ENCODE results near the gene KRT28. TPM values are rescaled to one million over a fixed set of nuclear protein-coding genes. Genes with fewer than 3 reads are reported as not detected.
A peak's percentile ranks its signal among the peaks of the same experiment; 100 is the strongest.

Gene KRT28
- total and polyA plus RNA-seq, 8 donors = not detected

DNA sequence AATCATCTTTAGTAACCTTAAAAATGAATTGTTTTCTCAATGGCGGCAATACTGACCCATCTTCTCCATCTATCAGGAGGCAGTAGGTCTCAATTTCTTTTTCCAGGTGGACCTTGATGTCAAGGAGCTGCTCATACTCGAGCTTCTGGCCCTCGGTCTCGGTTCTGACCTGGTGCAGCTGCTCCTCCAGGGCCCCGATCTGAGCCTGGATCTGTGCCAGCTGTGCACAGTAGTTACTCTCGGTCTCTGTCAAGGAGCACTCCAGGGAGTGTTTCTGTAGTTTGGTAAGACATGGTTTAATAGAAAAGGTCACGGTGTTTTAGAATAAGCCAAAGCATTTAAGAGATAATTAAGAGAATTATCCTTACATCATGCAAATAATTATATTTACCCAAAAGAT is 22.3 kb downstream of the KRT28 start:
- no peak overlapping the region for H3K4me3 ChIP-seq
- intact Hi-C loops (cut with DNase I; ENCODE audit: low total_unique reads) = no loop called here
- H3K36me3 ChIP-seq = no peaks in the 10 kb centered on the region
- WGBS, 5 donors = 61 to 77% (median 69%) methylated on average over 7 of the region's 7 CpGs
- no peak for DNase-seq
- H3K27ac ChIP-seq = no peak overlapping the region
- no peaks in the 10 kb centered on the region for H3K4me1 ChIP-seq
- H3K27me3 ChIP-seq = peaks cover 0 to 66% (median 9%) of the 10 kb centered on the region in 3 donors
- no peaks in the 10 kb centered on the region for H3K9me3 ChIP-seq
- TF ChIP-seq POLR2A (IDR thresholded peaks at IDR 0.05) (no peak), EP300 (IDR thresholded peaks at IDR 0.05) (no peak), POLR2AphosphoS5 (IDR thresholded peaks at IDR 0.05) (no peak)
- TF ChIP-seq, protein P1, sequence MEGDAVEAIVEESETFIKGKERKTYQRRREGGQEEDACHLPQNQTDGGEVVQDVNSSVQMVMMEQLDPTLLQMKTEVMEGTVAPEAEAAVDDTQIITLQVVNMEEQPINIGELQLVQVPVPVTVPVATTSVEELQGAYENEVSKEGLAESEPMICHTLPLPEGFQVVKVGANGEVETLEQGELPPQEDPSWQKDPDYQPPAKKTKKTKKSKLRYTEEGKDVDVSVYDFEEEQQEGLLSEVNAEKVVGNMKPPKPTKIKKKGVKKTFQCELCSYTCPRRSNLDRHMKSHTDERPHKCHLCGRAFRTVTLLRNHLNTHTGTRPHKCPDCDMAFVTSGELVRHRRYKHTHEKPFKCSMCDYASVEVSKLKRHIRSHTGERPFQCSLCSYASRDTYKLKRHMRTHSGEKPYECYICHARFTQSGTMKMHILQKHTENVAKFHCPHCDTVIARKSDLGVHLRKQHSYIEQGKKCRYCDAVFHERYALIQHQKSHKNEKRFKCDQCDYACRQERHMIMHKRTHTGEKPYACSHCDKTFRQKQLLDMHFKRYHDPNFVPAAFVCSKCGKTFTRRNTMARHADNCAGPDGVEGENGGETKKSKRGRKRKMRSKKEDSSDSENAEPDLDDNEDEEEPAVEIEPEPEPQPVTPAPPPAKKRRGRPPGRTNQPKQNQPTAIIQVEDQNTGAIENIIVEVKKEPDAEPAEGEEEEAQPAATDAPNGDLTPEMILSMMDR (IDR thresholded peaks at IDR 0.05) = no peak

DNA sequence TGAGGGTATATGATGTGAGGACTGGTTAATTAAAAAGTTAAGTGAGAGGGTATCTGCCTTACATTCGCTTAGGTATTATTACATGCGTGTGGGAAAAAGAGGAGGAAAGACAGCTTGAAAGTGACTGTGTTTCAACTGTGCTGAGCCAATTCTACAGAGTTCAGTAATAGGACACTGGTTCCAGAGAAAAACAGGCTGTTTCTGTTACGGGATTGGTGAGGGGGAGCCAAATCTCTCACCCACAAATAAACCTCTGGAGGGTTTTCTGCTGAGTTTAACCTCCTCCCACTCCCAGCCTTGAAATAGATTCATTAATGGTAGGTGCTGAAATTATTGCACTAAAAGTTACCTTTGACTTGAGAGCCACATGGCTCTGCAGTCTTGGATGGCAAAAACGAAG is 23.8 kb downstream of the KRT28 start:
- Histone ChIP-seq H3K4me3 (no peak overlapping the region), H3K36me3 (no peaks in the 10 kb centered on the region), H3K27ac (no peak overlapping the region), H3K4me1 (no peaks in the 10 kb centered on the region), H3K27me3 (peaks cover 0 to 62% (median 9%) of the 10 kb centered on the region in 3 donors), H3K9me3 (no peaks in the 10 kb centered on the region)
- intact Hi-C loops (cut with DNase I; ENCODE audit: low total_unique reads) = no loop called here
- TF ChIP-seq, protein P1 (IDR thresholded peaks at IDR 0.05) = no peak
- 72 to 82% (median 76%) methylated on average over 4 of the region's 4 CpGs for WGBS, 5 donors
- peak in 1 of 2 donors; percentile 19 for DNase-seq

DNA sequence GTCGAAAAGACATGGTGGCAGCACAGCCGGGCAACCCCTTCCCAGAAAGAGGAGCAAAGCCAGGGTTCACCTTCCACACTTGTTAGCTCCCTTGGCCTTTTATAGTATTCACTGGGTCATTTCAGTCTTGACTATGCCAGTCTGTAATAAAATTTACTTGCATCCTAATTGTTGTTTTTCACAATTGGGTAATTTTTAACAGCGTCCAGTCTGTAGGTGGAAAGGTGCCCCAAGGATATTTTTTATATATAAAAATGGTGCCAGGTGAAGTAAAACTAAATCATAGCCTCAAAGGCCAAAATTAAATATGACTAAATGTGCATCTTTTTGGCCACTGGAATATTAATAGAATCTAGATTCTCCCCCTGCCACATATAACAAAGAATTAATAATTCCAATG is 27.7 kb downstream of the KRT28 start, which contains the start of gene KRT26:
TSS of gene KRT26 (minus strand) at position 101 of the 400 bp plus-strand sequence. CDS start at position 13, 88 bp downstream.
- Histone ChIP-seq H3K9me3 (no peaks in the 10 kb centered on the region), H3K4me1 (no peaks in the 10 kb centered on the region), H3K4me3 (no peak within 1 kb of the TSS), H3K27me3 (peaks cover 0 to 34% (median 0%) of the 10 kb centered on the region in 3 donors), H3K36me3 (no peaks in the 10 kb centered on the region), H3K27ac (no peak within 1 kb of the TSS)
- TF ChIP-seq EP300 (IDR thresholded peaks at IDR 0.05) = no peak
- no peak for TF ChIP-seq POLR2A (IDR thresholded peaks at IDR 0.05)
- no peak for TF ChIP-seq POLR2AphosphoS5 (IDR thresholded peaks at IDR 0.05)
- TF ChIP-seq, protein P1 (IDR thresholded peaks at IDR 0.05) = no peak
- intact Hi-C loops (cut with DNase I; ENCODE audit: low total_unique reads) = no loop called here
- no peak for DNase-seq
- WGBS, 5 donors = 89 to 93% (median 92%) methylated on average over 3 of the region's 3 CpGs

DNA sequence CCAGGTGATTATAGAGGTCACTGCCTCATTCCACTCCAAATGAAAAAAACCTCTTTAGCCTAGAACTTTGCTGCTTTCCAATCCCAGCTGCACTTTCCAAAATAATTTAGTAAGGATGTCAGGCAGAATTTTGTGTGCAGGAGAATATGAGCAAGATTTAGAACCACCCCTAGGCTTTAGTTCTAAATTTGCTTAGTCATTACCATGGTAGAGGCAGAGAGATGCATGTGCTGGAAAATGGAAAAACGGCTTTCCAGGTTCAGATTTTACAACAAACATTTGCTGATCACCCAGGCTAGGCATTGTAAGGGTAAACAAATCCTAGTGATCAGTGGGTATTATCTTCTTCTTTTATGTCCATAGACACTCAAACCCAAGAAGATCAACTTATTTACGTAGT is 34.1 kb downstream of the KRT28 start:
- H3K4me3 ChIP-seq = no peak overlapping the region
- DNase-seq = no peak
- intact Hi-C loops (cut with DNase I; ENCODE audit: low total_unique reads) = no loop called here
- H3K9me3 ChIP-seq = peaks cover 5 to 37% (median 28%) of the 10 kb centered on the region in 4 donors
- no peak overlapping the region for H3K27ac ChIP-seq
- WGBS, 5 donors = 79 to 85% (median 81%) methylated on average over 2 of the region's 2 CpGs
- no peak for TF ChIP-seq POLR2AphosphoS5 (IDR thresholded peaks at IDR 0.05)
- no peak for TF ChIP-seq EP300 (IDR thresholded peaks at IDR 0.05)
- TF ChIP-seq, protein P1 (IDR thresholded peaks at IDR 0.05) = no peak
- TF ChIP-seq POLR2A (IDR thresholded peaks at IDR 0.05) = no peak
- peaks cover 0 to 15% (median 0%) of the 10 kb centered on the region in 3 donors for H3K27me3 ChIP-seq
- no peaks in the 10 kb centered on the region for H3K36me3 ChIP-seq
- no peaks in the 10 kb centered on the region for H3K4me1 ChIP-seq

Measured in stomach (tissue), 9 donors.